Ovary (tissue), 3 donors: ENCODE measurements around the gene TC2N.
"Not testable (repeated sequence)": the region's sequence is repeated elsewhere in the genome, so short reads cannot be mapped to it uniquely, and the experiment has no call there.

Source experiments
- CTCF ChIP-seq, 3 donors: fragments of 450-650 bp in 2 of 3; fragments of 200-600 bp in 1 of 3; IDR thresholded peaks; one replicate each; pipeline versions ENCODE4 v1.5.1 to v1.8.0; 2016 to 2022; ENCODE audit warnings: antibody characterized with exemption in 3 of 3, mild to moderate bottlenecking in 1 of 3
- POLR2A ChIP-seq: fragments of 450-650 bp; IDR thresholded peaks from one replicate; pipeline ENCODE4 v1.6.1; 2017; ENCODE audit warnings: antibody characterized with exemption, mild to moderate bottlenecking, moderate library complexity
- donor health status: DM: no; HTN: no; CAD: no.

- TF ChIP-seq CTCF (IDR thresholded peaks at IDR 0.05); POLR2A: not testable (repeated sequence)
Measured at GRCh38 chr14:91871401-91871800, 4.1 kb upstream of the TC2N start.
